Muscle layer of duodenum (tissue), 2 donors: ENCODE data around the gene CMC1.

Experiments used
- H3K27ac ChIP-seq: one replicate; pipeline ENCODE4 v1.7.0; 2013; ENCODE audit warnings: mild to moderate bottlenecking, low read length
- H3K27me3 ChIP-seq: one replicate; pipeline ENCODE4 v1.7.0; 2013; ENCODE audit warnings: low read depth, mild to moderate bottlenecking, control low read depth, low read length
- H3K36me3 ChIP-seq, 2 donors: one replicate each; pipeline ENCODE4 v1.7.0; 2013; ENCODE audit warnings: low read length in 2 of 2, control low read depth in 1 of 2, mild to moderate bottlenecking in 1 of 2; ENCODE audit not compliant: insufficient read depth in 2 of 2, control insufficient read depth in 1 of 2
- H3K4me1 ChIP-seq, 2 donors: one replicate each; pipeline ENCODE4 v1.7.0; 2013; ENCODE audit warnings: low read length in 2 of 2, mild to moderate bottlenecking in 2 of 2, control low read depth in 1 of 2, moderate library complexity in 1 of 2; ENCODE audit not compliant: insufficient read depth in 2 of 2, control insufficient read depth in 1 of 2
- H3K4me3 ChIP-seq, 2 donors: one replicate each; pipeline ENCODE4 v1.7.0; 2013; ENCODE audit warnings: low read length in 2 of 2, low read depth in 1 of 2, mild to moderate bottlenecking in 1 of 2
- H3K9me3 ChIP-seq, 2 donors: one replicate each; pipeline ENCODE4 v1.7.0; 2013; ENCODE audit warnings: low read length in 2 of 2, control low read depth in 1 of 2, mild to moderate bottlenecking in 1 of 2; ENCODE audit not compliant: control insufficient read depth in 1 of 2
- donor health status: healthy.

CMC1 gene

DNA sequence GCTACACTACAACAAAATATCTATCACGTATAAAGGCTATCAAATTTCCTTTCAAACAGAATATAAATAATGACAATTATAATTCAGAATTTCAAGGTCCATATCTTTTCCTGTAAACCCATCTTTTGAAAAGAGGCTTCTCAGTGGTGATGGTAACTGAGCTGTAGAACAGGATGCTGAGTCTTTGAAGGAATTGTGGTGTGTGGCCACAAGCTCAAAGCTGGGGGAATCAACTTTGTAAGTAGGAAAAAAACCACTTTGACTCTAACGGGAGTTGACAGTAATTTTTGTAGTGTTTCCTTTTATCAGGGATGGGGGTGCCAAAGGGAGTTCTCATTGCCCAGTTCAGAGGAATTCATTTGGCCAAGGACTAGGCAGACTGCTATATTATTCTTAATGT is 93.8 kb downstream of the CMC1 start:
- H3K36me3 ChIP-seq = peaks cover 14 to 31% of the 10 kb centered on the region in 2 donors
- no peak overlapping the region for H3K4me3 ChIP-seq
- no peaks in the 10 kb centered on the region for H3K9me3 ChIP-seq
- no peaks in the 10 kb centered on the region for H3K27me3 ChIP-seq
- H3K27ac ChIP-seq = no peak overlapping the region
- H3K4me1 ChIP-seq = no peaks in the 10 kb centered on the region

GRCh38 chr3:28337230-28337629 is 95.8 kb downstream of the CMC1 start:
- Histone ChIP-seq H3K4me1 (no peaks in the 10 kb centered on the region), H3K36me3 (peaks cover 8 to 23% of the 10 kb centered on the region in 2 donors), H3K27me3 (no peaks in the 10 kb centered on the region), H3K4me3 (no peak overlapping the region), H3K27ac (no peak overlapping the region), H3K9me3 (no peaks in the 10 kb centered on the region)

DNA sequence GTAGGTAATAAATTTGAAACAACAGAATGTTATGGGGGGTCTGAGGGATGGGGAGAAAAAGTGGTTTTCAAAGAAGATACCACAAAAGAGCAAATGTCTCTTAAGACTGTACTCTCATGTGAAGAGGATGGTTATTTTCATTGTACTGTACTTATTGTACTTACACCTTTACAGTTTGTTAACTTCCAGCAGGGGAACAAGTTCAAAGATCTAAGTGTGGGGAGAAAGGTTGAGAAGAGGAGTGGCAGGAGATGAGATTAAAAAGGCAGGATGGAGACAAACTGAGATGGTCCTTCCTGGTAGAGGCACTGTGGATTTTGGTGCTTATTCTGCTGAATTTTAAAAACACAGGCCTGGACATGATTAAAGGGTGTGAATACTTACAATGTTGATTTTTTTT is 101.7 kb downstream of the CMC1 start:
- H3K27me3 ChIP-seq = no peaks in the 10 kb centered on the region
- H3K36me3 ChIP-seq = peaks cover 0 to 16% of the 10 kb centered on the region in 2 donors
- no peak overlapping the region for H3K27ac ChIP-seq
- no peaks in the 10 kb centered on the region for H3K9me3 ChIP-seq
- H3K4me3 ChIP-seq = peak overlapping the region; percentile 28 to 30
- H3K4me1 ChIP-seq = peaks cover 0 to 28% of the 10 kb centered on the region in 2 donors

GRCh38 chr3:28345690-28346089 is 104.3 kb downstream of the CMC1 start:
- peak overlapping the region in 1 of 2 donors; percentile 79 for H3K4me3 ChIP-seq
- H3K4me1 ChIP-seq = peaks cover 0 to 33% of the 10 kb centered on the region in 2 donors
- H3K36me3 ChIP-seq = peaks cover 0 to 17% of the 10 kb centered on the region in 2 donors
- no peaks in the 10 kb centered on the region for H3K9me3 ChIP-seq
- no peak overlapping the region for H3K27ac ChIP-seq
- no peaks in the 10 kb centered on the region for H3K27me3 ChIP-seq

DNA sequence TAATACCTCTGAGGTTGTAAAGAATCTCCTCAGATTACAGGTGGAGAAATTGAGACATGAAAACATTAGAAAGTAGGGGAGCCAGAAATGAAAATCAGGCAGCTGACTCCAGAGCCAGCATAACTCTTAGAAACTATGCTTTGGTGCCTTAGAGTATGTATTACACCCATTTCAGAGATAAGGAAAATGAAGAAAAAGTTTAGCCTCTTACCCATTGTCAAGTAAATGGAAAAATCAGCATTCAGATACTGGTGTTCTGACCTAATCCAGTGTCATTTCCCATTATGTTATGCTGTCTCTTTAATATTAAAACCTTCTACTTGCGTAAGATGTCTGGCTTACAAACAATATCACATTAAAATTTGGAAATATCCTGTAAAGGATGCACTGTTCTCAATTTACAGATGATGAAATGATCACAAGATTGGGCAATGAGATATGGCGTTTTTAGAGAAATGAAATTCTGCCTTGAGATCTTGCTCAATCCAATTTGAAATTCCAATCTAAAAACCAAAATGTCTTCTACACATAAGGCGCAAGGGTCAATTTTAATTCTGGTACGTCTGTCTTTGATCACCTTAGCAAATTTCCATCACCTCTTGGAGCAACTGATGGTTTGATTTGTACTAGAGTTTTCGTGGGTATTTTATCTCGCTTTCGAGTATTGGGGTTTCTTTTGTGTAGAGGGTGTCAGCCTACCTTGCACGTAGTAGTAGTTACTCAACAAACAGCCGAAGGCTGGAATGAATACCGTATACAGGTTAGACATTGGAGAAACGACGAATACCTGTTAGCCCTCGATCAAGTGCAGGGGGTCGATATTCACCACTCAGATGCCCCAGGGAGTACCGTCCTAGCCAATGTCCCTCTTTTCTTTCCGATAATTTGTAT is 106.2 kb downstream of the CMC1 start:
- H3K4me1 ChIP-seq = peaks cover 0 to 33% of the 10 kb centered on the region in 2 donors
- H3K27me3 ChIP-seq = no peaks in the 10 kb centered on the region
- H3K9me3 ChIP-seq = peaks cover 0 to 7% of the 10 kb centered on the region in 2 donors
- peak overlapping the region; percentile 96 for H3K27ac ChIP-seq
- H3K4me3 ChIP-seq = peak overlapping the region; percentile 79 to 92
- peaks cover 0 to 22% of the 10 kb centered on the region in 2 donors for H3K36me3 ChIP-seq

DNA sequence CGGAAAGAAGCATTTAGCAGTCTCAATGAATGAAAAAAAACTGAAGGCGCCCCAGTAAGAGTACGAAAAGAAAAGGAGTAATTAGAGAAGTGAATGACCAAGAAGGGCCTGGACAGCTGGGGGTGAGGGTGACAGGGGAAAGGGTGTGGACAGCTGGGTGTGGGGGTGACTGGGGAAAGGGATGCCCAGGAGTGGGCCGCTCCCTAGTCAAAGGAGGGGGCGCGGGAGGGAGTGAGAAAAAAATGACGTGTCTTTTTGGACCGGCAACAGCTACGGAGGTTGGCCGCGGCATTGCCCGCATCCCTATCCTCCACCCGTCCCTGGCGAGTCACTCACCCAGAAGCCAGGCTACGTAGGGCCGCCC is 106.8 kb downstream of the CMC1 start:
- Histone ChIP-seq H3K36me3 (peaks cover 0 to 26% of the 10 kb centered on the region in 2 donors), H3K4me3 (peak overlapping the region; percentile 79 to 92), H3K4me1 (peaks cover 0 to 33% of the 10 kb centered on the region in 2 donors), H3K27ac (peak overlapping the region; percentile 96), H3K27me3 (no peaks in the 10 kb centered on the region), H3K9me3 (peaks cover 0 to 7% of the 10 kb centered on the region in 2 donors)

- Histone ChIP-seq H3K9me3 (peaks cover 4 to 13% of the 10 kb centered on the region in 2 donors), H3K27ac (peak within 1 kb of the TSS; percentile 96), H3K27me3 (no peaks in the 10 kb centered on the region), H3K4me1 (peaks cover 0 to 33% of the 10 kb centered on the region in 2 donors), H3K4me3 (peak within 1 kb of the TSS; percentile 79 to 92), H3K36me3 (peaks cover 0 to 30% of the 10 kb centered on the region in 2 donors)
Measured at GRCh38 chr3:28348629-28349468, 107.4 kb downstream of the CMC1 start, which contains the start of the genes AZI2 and ZCWPW2. TSS of gene AZI2 (minus strand) at chr3:28348824. CDS start at chr3:28340617, 8,207 bp downstream. TSS of gene ZCWPW2 (plus strand) at chr3:28348721. CDS start at chr3:28413069, 64,348 bp downstream.

DNA sequence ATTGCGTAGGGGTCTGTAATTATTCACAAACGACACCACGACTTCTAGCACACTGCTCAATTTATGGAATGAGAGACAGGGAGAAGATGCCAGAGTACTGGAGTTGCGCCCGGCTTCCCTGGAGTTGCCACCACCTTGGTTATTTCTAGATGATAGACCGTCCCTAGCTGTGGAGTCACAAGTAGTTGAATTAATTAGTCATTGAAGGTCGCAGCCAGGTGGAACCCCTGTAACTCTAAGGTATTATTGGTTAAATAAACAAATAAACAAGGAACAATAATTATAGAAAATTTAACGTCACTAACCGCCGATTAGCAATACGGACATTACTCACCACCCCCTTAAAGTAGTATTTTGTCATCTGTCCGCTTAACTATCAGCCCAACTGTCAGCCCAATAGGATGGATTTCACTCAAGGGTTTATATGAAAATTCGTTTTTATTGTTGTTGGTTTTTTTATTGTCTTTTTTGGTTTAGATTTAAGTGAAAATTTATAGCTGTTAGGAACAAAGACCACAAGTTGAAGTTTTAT is 108.1 kb downstream of the CMC1 start:
- Histone ChIP-seq H3K27ac (peak overlapping the region; percentile 96), H3K4me3 (peak overlapping the region; percentile 79 to 92), H3K36me3 (peaks cover 0 to 30% of the 10 kb centered on the region in 2 donors), H3K9me3 (peaks cover 5 to 15% of the 10 kb centered on the region in 2 donors), H3K27me3 (no peaks in the 10 kb centered on the region), H3K4me1 (peaks cover 0 to 29% of the 10 kb centered on the region in 2 donors)
